Measurements from ENCODE around the gene CDKN2B-AS1.

Gene CDKN2B-AS1

GRCh38 chr9:22117511-22118384 is 123.2 kb downstream of the CDKN2B-AS1 start:
- peak; percentile 52 for DNase-seq (ENCODE audit: low read depth, low spot score)

- no peak for DNase-seq (ENCODE audit: low read depth, low spot score)
Observed at GRCh38 chr9:22118810-22119521, 124.4 kb downstream of the CDKN2B-AS1 start.

GRCh38 chr9:22119522-22120158 is 125.0 kb downstream of the CDKN2B-AS1 start:
- no peak for DNase-seq (ENCODE audit: low read depth, low spot score)

- DNase-seq (ENCODE audit: low read depth, low spot score): no peak
Observed at GRCh38 chr9:22120159-22120549, 125.6 kb downstream of the CDKN2B-AS1 start.

DNA sequence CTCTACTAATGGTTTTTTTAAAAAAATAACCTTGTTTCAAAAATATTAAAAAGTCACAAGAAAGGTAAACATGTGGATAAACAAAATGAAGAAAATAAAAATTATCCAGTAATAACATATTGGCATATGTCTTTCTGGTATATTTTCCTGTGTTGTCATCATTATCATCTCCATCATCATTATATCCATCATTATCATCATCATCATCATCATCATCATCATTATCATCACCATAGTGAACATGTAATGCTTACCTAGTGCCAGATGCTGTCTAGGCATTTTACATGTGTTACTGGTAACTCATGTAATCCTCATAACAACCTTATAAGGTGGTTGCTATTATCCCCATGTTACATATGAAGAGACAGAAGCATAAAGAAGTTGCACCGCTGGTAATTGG is 126.0 kb downstream of the CDKN2B-AS1 start:
- no peak for DNase-seq (ENCODE audit: low read depth, low spot score)

- no peak for DNase-seq (ENCODE audit: low read depth, low spot score)
Observed at GRCh38 chr9:22124263-22125011, 129.8 kb downstream of the CDKN2B-AS1 start.

DNA sequence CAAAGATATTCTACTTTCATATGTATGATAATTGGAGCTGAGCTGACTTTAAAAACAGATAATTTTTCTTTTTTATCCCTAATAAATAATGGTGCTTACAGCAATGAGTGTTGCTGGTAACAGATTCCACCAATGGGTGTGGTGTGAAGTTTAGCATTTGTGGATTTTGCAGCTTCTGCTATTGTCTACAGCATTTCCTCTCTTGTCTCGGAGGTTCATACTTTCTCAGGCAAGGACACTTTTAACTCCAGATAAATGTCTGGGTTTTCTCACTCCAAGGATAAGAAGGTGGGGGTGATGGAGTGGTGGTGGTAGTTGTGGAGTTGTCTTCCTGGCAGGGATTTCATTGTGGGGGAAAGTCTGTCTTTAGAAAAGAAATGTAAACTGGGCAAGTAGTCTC is 134.5 kb downstream of the CDKN2B-AS1 start:
- DNase-seq (ENCODE audit: low read depth, low spot score): no peak

DNA sequence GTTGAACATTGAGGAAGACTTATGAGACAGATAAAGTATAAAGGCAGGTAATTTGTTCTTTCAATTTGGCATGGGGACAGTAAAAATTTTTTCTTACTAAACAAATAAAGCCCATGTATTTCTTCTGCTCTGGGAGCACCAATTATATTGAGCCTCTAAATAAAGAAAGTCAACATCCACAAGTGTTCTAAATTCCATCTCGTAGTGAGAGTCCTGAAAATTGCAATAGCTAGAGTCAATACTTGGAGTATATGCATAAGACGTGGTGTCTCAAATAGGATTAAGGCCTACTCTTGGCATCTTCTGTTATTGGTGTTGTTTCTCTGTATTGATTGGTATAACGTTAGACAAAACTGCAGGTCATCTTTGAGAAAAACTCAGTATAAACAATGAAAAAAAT is 135.0 kb downstream of the CDKN2B-AS1 start:
- DNase-seq (ENCODE audit: low read depth, low spot score): no peak

DNA sequence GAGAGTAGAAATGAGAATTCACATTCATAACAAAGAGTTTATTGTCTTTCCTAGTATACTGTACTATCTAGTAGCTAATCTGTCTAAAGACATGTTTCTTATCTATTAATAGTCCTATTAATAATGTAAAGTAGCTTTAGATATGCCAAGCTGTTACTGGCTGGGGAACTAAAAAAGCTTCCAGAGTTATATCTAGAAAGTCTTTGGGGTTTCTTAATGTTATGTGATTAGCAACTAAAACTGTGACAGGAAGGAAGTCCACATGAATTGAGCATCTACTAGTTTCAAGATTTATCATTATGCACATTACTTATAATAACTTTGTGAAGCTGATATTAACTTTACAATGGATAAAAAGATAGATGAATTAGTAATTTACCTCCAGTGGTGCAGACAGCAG is 137.2 kb downstream of the CDKN2B-AS1 start:
- no peak for DNase-seq (ENCODE audit: low read depth, low spot score)

DNA sequence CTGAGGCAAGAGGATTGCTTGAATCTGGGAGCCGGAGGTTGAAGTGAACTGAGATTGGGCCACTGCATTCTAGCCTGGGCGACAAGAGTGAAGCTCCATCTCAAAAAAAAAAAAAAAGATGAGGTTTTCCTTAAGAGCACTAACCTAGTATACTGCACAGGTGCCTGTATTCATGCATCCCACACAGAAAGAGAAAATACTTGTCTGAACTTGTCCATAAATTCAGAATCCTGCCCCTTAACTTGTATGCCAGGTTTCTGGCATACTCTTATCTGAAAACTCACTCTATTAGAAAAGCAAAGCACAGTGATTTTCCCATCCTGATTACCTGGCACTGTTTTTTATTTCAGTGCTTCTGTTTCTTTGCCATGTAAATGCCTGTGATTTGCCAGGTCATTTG is 139.8 kb downstream of the CDKN2B-AS1 start:
- no peak for DNase-seq (ENCODE audit: low read depth, low spot score)

DNA sequence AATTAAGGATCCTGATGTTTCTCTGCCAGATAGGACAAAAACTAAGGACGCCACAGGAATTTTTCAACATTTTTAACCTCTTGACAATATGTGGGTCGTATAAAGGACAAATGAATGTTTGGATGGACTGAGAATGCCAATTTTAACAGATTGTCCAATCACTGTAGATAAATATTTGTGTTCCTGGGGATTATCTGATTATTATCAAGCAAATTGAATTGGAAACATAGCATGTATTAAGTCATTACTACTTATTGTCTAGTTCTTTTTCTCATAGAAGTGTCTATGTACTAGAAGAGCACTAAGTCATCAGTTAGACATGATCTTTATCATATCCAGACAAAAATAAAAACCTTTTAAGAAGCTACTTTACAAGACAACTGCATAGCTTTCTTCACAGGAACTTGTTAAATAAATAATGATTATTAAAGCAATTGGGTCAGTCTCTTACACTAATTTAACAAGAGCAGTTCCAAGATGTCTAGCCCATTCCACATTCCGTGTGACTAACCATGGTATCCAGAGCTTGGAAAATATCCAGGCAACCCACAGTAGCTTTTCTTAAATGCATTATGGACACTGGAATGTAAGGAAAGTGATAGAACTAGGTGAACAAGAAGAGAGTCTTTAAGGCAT is 142.0 kb downstream of the CDKN2B-AS1 start:
- DNase-seq (ENCODE audit: low read depth, low spot score): no peak

- DNase-seq (ENCODE audit: low read depth, low spot score): no peak
Observed at GRCh38 chr9:22138956-22139660, 144.5 kb downstream of the CDKN2B-AS1 start.

DNA sequence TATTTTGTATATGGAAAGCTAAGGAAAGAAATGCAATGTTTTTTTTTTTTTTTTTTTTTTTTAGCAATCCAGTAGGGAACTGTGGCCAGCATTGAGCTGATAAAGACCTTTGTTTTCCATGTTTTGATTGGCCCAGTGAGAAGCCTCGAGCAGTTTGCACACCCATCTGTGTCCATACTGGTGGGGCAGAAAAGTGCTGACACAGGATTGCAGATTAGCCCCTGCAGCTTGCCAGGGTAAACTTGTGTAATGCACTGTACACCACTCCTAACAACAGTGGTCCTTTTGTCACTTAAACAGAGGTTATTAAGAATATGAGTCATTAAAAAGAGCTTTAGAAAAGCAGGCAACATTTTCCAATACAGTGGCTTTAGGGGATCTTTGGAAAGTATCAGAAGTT is 147.3 kb downstream of the CDKN2B-AS1 start:
- DNase-seq (ENCODE audit: low read depth, low spot score): no peak

DNA sequence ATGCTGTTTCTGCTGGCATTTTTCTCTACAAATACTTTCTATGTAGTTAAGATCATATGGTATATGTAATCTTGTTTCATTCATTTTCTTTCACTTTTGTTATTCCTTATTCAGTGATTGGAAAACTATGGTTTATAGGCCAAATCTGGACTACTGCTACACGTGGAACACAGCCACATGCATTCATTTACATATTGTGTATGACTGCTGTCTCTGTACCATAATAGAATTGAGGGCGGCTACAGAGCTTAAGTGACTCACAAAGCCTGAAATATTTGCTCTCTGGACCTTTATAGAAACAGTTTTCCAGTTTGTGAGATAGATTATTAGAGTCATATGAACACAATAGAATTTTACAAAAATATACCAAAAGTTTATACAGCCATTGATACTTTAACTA is 148.1 kb downstream of the CDKN2B-AS1 start:
- DNase-seq (ENCODE audit: low read depth, low spot score): no peak

- DNase-seq (ENCODE audit: low read depth, low spot score): no peak
Observed at GRCh38 chr9:22143799-22144625, 149.4 kb downstream of the CDKN2B-AS1 start.

GRCh38 chr9:22146604-22147003 is 152.0 kb downstream of the CDKN2B-AS1 start:
- DNase-seq (ENCODE audit: low read depth, low spot score): no peak

GRCh38 chr9:22147813-22148527 is 153.4 kb downstream of the CDKN2B-AS1 start:
- DNase-seq (ENCODE audit: low read depth, low spot score): no peak

- DNase-seq (ENCODE audit: low read depth, low spot score): no peak
Observed at GRCh38 chr9:22148528-22148875, 153.9 kb downstream of the CDKN2B-AS1 start.

Data from brain pericyte (primary cell).